ENCODE results near the gene CRTAC1. TPM values are rescaled to one million over a fixed set of nuclear protein-coding genes. Genes with fewer than 3 reads are reported as not detected.
A peak's percentile ranks its signal among the peaks of the same experiment; 100 is the strongest.

The CRTAC1 gene
- total RNA-seq, 2 donors from 2014 or later, result not detected

- Mint-ChIP-seq H3K9me3 (no peaks in the 10 kb centered on the region), H3K4me1 (no peaks in the 10 kb centered on the region), H3K4me3 (no peak overlapping the region), H3K36me3 (ENCODE audit: low read depth) (no peaks in the 10 kb centered on the region), H3K27ac (no peak overlapping the region), H3K27me3 (peaks cover 40% of the 10 kb centered on the region)
- no peak for ATAC-seq (replicated peaks)
Observed at GRCh38 chr10:98016772-98017475, 13.5 kb downstream of the CRTAC1 start.

GRCh38 chr10:98013776-98014175, 16.6 kb downstream of the CRTAC1 start:
- Mint-ChIP-seq H3K27me3 (peaks cover 42% of the 10 kb centered on the region), H3K4me3 (no peak overlapping the region)
- no peak for ATAC-seq (replicated peaks)

GRCh38 chr10:98013122-98013521, 17.3 kb downstream of the CRTAC1 start:
- H3K36me3 Mint-ChIP-seq (ENCODE audit: low read depth), result no peaks in the 10 kb centered on the region
- H3K27ac Mint-ChIP-seq, result no peak overlapping the region
- H3K4me1 Mint-ChIP-seq, result no peaks in the 10 kb centered on the region
- no peak overlapping the region for H3K4me3 Mint-ChIP-seq
- peaks cover 44% of the 10 kb centered on the region for H3K27me3 Mint-ChIP-seq
- H3K9me3 Mint-ChIP-seq, result no peaks in the 10 kb centered on the region
- no peak for ATAC-seq (replicated peaks)

More at GRCh38 chr10:98013776-98014175, 16.6 kb downstream of the CRTAC1 start:
- H3K27ac Mint-ChIP-seq, result no peak overlapping the region
- no peaks in the 10 kb centered on the region for H3K36me3 Mint-ChIP-seq (ENCODE audit: low read depth)
- H3K9me3 Mint-ChIP-seq, result no peaks in the 10 kb centered on the region
- no peaks in the 10 kb centered on the region for H3K4me1 Mint-ChIP-seq

DNA sequence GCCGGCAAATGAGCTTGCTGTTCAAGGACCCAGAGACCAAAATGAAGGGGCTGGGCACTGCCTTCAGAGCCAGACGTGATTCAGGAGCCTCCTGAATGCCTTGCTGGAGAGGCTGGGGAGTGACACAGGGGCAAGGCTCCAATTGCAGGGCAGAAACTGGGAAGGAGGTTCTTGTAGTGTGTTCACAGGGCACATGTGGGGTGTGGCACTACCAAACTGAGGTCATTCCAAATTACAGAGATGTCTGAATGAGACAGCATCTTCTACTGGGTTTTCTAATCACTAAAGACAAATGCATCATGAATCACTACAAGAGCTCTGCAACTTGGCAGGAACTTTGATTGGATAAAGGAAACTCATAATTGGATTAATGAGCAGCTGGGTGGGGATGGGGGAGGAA, 17.8 kb downstream of the CRTAC1 start:
- no peaks in the 10 kb centered on the region for H3K4me1 Mint-ChIP-seq
- H3K27me3 Mint-ChIP-seq, result peaks cover 47% of the 10 kb centered on the region
- H3K36me3 Mint-ChIP-seq (ENCODE audit: low read depth), result no peaks in the 10 kb centered on the region
- no peak for ATAC-seq (replicated peaks)
- no peak overlapping the region for H3K4me3 Mint-ChIP-seq
- H3K9me3 Mint-ChIP-seq, result no peaks in the 10 kb centered on the region
- H3K27ac Mint-ChIP-seq, result no peak overlapping the region

- ATAC-seq (replicated peaks), result no peak
- H3K9me3 Mint-ChIP-seq, result no peaks in the 10 kb centered on the region
- H3K27me3 Mint-ChIP-seq, result peaks cover 45% of the 10 kb centered on the region
- H3K27ac Mint-ChIP-seq, result no peak overlapping the region
- no peak overlapping the region for H3K4me3 Mint-ChIP-seq
- H3K4me1 Mint-ChIP-seq, result no peaks in the 10 kb centered on the region
- H3K36me3 Mint-ChIP-seq (ENCODE audit: low read depth), result no peaks in the 10 kb centered on the region
Observed at GRCh38 chr10:98010939-98011685, 19.3 kb downstream of the CRTAC1 start.

DNA sequence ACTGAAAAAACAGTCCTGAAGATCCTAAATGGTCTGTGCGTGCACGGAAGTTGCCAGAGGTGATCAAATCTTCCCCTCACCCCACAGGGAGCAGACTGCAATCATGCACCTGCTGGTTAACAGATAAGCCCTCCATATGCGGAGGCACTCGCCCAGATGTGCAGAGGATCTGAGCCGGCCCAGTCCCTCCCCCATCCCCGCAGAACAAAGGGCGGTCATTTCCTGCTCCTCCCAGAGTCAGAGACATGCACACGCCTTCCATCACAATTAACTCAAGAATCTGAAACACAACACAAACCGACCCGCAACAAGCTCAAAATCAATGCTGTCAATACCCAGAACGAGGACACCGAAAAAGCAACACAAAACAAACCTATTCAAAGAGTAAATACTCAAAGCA, 24.2 kb downstream of the CRTAC1 start:
- Mint-ChIP-seq H3K27ac (no peak overlapping the region), H3K27me3 (peaks cover 28% of the 10 kb centered on the region), H3K36me3 (ENCODE audit: low read depth) (no peaks in the 10 kb centered on the region), H3K4me3 (no peak overlapping the region), H3K4me1 (no peaks in the 10 kb centered on the region), H3K9me3 (no peaks in the 10 kb centered on the region)
- ATAC-seq (replicated peaks), result no peak

- H3K27me3 Mint-ChIP-seq, result peaks cover 10% of the 10 kb centered on the region
- no peaks in the 10 kb centered on the region for H3K9me3 Mint-ChIP-seq
- no peak overlapping the region for H3K4me3 Mint-ChIP-seq
- ATAC-seq (replicated peaks), result no peak
- no peak overlapping the region for H3K27ac Mint-ChIP-seq
- H3K4me1 Mint-ChIP-seq, result no peaks in the 10 kb centered on the region
- H3K36me3 Mint-ChIP-seq (ENCODE audit: low read depth), result no peaks in the 10 kb centered on the region
Observed at GRCh38 chr10:98001736-98002135, 28.7 kb downstream of the CRTAC1 start.

DNA sequence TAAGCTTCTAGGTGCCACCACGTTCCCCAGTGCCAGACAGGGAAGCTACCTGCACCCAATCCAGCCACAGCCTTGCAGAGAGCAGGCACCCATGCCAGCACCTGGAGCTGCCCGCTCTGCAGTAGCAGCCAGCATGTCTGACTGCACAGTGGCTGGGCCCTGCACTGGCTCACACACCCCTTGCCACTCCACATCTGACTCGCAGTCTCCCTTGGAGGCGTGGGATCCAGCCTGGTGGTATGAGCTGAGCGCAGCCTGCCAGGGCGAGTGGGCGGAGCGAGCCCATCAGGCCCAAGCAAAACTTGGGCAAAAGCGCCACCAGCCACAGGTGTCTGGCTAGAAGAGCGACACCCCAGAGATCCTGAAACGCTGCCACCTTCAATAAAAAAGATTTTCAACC, 30.1 kb downstream of the CRTAC1 start:
- H3K4me1 Mint-ChIP-seq, result no peaks in the 10 kb centered on the region
- no peaks in the 10 kb centered on the region for H3K36me3 Mint-ChIP-seq (ENCODE audit: low read depth)
- H3K9me3 Mint-ChIP-seq, result no peaks in the 10 kb centered on the region
- H3K27me3 Mint-ChIP-seq, result peaks cover 6% of the 10 kb centered on the region
- no peak for ATAC-seq (replicated peaks)
- H3K4me3 Mint-ChIP-seq, result no peak overlapping the region
- H3K27ac Mint-ChIP-seq, result no peak overlapping the region

DNA sequence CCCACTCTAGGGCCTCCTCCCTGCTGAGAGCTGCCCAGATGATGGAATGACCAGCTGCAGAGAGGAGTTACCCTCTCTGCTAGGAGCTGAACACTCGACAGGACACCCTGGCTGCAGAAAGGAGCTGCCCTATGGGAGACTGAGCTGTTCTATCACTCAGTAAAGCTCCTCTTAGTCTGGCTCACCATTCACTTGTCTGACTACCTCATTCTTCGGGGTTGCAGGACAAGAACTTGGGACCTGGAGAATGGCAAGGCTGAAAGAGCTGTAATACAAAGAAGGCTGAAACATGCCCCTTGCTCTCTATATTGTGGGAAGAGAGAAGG, 30.5 kb downstream of the CRTAC1 start:
- H3K4me3 Mint-ChIP-seq, result no peak overlapping the region
- H3K27ac Mint-ChIP-seq, result no peak overlapping the region
- H3K36me3 Mint-ChIP-seq (ENCODE audit: low read depth), result no peaks in the 10 kb centered on the region
- no peaks in the 10 kb centered on the region for H3K4me1 Mint-ChIP-seq
- peaks cover 6% of the 10 kb centered on the region for H3K27me3 Mint-ChIP-seq
- H3K9me3 Mint-ChIP-seq, result no peaks in the 10 kb centered on the region
- no peak for ATAC-seq (replicated peaks)

- Mint-ChIP-seq H3K4me1 (no peaks in the 10 kb centered on the region), H3K9me3 (no peaks in the 10 kb centered on the region), H3K36me3 (ENCODE audit: low read depth) (no peaks in the 10 kb centered on the region), H3K4me3 (no peak overlapping the region), H3K27me3 (peaks cover 6% of the 10 kb centered on the region), H3K27ac (no peak overlapping the region)
- no peak for ATAC-seq (replicated peaks)
Observed at GRCh38 chr10:97999066-97999922, 31.1 kb downstream of the CRTAC1 start.

DNA sequence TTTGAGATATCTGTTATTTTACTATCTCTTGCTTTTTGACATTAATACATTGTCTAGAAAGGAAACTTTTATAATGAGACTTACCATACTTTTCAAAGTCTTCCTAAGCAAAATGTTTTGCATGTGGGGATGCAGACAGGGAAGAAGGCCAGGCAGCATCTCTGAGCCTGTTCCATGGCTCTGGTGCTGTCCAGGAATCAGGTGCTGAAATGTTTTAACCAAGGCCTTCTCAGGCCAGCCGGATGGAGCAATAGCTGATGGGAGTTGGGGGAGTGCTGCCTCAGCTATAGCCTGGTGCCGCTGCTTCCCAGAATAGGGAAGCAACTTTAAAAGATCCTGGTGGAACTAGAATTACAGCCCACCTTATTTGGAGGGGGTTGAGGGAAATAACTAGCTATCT, 38.5 kb downstream of the CRTAC1 start:
- Mint-ChIP-seq H3K4me3 (no peak overlapping the region), H3K4me1 (no peaks in the 10 kb centered on the region), H3K27ac (no peak overlapping the region), H3K9me3 (no peaks in the 10 kb centered on the region), H3K27me3 (peaks cover 34% of the 10 kb centered on the region), H3K36me3 (ENCODE audit: low read depth) (no peaks in the 10 kb centered on the region)
- no peak for ATAC-seq (replicated peaks)

DNA sequence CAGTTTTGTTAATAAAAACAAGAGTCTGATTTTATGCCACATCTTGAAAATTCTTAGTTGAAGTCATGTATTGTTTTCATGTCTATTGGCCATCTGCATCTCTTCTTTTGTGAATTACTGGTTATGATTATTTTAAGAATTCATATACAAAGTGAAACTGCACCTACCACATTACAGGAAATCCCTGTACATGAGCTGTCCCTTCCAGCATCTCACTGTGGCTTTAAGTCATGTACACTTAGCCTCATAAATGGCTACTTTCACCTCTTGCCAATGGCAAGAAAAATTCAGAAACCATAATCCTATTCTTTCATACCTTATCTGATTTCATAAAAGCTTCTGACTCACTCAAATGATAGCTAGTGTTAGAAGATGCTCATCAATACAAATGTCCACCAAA, 48.6 kb downstream of the CRTAC1 start:
- peaks cover 52% of the 10 kb centered on the region for H3K27me3 Mint-ChIP-seq
- H3K9me3 Mint-ChIP-seq, result no peaks in the 10 kb centered on the region
- peak; percentile 64 for ATAC-seq (replicated peaks)
- H3K36me3 Mint-ChIP-seq (ENCODE audit: low read depth), result no peaks in the 10 kb centered on the region
- H3K4me1 Mint-ChIP-seq, result no peaks in the 10 kb centered on the region
- no peak overlapping the region for H3K4me3 Mint-ChIP-seq
- no peak overlapping the region for H3K27ac Mint-ChIP-seq

DNA sequence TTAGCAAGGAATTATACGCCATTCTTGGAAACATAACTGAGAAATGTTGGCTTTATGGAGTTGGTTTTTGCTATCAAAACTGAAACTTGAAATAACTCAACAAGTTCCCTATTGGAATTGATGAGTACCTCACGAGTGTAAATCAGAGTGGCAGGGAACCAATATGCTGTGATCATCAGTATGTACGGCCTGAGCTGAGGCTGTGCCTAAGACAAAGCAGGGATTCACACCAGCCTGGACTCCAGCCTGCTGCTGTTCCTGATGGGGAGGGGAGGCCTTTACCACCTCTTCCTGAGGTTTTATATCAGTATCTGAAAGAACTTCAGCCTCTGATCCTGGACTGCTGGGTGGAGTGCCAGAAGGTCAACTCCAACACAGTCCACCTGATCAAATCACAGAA, 52.7 kb downstream of the CRTAC1 start:
- no peak overlapping the region for H3K4me3 Mint-ChIP-seq
- no peak for ATAC-seq (replicated peaks)
- H3K27ac Mint-ChIP-seq, result no peak overlapping the region
- no peaks in the 10 kb centered on the region for H3K36me3 Mint-ChIP-seq (ENCODE audit: low read depth)
- H3K27me3 Mint-ChIP-seq, result peaks cover 58% of the 10 kb centered on the region
- H3K4me1 Mint-ChIP-seq, result no peaks in the 10 kb centered on the region
- no peaks in the 10 kb centered on the region for H3K9me3 Mint-ChIP-seq

DNA sequence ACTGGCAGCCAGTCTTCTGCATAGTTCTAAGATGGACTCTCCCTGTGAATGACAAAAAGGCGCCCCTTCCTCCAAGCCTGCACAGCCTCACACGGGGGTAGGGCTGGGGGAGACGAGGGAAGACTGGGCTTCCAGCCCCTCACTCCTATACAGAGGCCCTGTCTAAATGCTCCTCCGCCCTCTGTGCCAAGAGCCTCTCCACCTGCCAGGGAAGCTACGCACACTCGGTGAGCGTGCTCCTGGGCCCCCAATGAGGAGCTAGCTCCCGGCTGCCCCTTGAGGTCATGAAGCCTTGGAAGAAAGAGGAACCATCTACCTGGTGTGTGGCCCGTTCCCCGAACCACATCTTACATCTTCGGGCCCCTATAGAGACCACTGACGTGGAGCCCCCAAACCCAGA, 54.8 kb downstream of the CRTAC1 start:
- H3K36me3 Mint-ChIP-seq (ENCODE audit: low read depth), result no peaks in the 10 kb centered on the region
- no peaks in the 10 kb centered on the region for H3K4me1 Mint-ChIP-seq
- peaks cover 53% of the 10 kb centered on the region for H3K27me3 Mint-ChIP-seq
- no peak overlapping the region for H3K27ac Mint-ChIP-seq
- no peak overlapping the region for H3K4me3 Mint-ChIP-seq
- no peaks in the 10 kb centered on the region for H3K9me3 Mint-ChIP-seq
- ATAC-seq (replicated peaks), result no peak
